Measurements from ENCODE around the gene CDKN1C.

Gene CDKN1C

DNA sequence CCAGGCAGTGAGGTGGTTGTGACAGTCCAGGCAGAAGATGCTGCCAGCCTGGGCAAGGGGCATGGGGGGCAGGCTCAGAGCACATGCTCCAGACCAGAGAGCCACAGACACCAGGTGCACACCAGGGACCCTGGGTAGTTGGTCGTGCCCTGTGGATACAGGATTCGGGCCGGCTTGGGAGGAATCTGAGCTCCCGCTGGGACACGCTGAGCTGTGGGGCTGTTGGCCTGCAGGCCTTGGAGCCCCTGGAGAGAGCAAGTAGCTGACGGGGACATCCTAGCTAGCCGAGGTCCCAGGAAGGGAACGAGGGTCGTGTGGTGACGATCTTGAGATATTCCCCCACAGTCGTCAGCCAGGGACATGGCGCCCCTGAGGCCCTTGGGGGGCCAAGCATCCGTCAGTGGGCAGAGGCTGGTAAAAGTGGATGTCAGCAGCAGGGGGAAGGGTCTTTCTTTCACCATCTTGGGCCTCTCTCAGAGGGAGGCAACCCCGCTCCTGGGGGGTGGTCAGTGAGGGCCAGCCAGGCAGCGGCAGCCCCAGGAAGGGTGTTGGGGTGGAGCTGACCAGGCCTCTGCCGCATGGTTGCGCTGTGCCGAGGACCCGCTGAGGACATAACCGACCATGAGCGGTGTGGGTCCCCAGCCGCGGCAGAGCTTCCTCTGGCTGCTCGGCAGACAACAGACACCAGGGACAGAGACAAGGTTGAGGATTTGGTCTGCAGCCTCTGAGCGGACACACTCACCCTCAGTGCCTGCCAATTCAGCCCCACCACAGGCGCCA lies 44.0 kb downstream of the CDKN1C start:
- DNase-seq: no peak

DNA sequence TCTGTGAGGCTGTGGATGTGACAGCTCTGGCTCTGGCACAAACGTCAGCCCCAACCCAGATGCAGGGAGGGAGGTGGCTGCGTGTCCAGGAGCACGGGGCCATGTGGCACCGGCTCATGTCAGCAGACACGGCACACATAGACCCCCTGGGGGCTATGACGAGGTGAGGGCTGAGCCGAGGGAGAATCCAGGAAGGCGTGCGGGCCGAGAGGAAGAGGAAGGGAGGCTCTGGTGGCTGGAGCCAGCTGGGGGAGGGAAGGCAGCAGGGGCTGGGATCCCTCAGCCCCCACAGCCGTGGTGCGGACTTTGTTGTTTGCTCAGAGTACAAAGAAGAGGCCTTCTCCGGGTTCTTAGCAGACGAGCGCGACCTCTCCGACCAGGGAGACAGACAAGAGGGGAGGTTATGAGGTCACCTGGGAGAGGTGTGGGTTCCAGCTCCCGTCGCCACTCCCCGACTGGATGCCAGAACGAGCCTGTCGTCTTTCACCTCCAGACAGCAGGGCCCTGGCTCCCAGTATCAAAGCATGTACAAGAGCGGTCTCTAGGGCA lies 46.1 kb downstream of the CDKN1C start:
- DNase-seq: no peak

DNA sequence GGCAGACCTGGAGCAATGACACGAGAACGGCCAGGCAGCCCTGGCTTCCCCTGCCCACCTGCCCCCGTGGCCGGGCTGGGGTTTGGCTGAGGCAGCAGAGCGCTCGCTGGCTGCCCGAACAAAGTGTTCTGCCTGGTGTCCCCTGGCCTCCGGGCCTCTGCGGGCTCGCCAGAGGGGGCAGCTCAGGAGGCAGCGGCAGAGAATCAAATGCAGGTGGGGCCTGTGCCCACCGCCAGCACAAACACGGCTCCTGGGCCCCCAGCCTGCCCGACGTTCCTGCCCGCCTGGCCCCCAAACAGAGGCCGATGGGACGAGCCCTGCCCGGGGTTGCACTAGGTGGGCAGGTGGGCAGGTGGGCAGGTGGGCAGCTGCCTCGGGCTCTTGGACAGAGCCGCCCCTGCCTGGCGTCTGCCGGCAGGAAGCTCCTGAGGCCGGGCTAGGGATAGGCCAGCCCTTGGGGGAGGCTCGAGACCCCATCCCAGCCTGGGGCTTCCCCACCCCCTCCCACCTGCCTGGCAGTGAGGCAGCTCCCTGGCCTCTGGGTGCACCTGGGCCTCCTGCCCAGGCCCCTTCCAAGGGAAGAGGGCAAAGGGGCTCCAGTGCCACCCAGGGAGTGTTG lies 46.8 kb downstream of the CDKN1C start:
- DNase-seq: no peak

DNA sequence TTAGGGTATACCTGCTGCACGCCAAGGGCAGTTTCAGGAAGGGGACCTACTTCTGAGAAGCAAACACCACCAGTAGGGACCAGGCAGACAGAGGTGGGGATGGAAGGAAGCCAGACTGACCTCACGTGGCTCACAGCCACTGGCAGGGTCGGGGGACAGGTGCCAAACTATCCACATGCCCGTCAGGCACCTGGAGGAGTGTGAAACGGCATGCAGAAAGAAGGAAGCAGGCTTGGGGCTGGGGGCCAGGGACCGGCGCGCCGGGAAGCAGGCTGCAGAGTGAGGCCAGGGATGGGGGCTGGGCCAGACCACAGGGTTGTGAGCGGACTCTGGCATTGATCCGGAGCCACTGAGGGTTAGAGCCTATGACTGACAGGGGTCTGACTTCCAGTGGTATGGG lies 47.5 kb downstream of the CDKN1C start:
- no peak for DNase-seq

GRCh38 chr11:2837651-2838050 lies 47.9 kb downstream of the CDKN1C start:
- no peak for DNase-seq

GRCh38 chr11:2837096-2837601 lies 48.4 kb downstream of the CDKN1C start:
- DNase-seq: peak; percentile 17

GRCh38 chr11:2836315-2837095 lies 49.1 kb downstream of the CDKN1C start:
- DNase-seq: no peak

GRCh38 chr11:2835751-2836150 lies 49.8 kb downstream of the CDKN1C start:
- DNase-seq: no peak

DNA sequence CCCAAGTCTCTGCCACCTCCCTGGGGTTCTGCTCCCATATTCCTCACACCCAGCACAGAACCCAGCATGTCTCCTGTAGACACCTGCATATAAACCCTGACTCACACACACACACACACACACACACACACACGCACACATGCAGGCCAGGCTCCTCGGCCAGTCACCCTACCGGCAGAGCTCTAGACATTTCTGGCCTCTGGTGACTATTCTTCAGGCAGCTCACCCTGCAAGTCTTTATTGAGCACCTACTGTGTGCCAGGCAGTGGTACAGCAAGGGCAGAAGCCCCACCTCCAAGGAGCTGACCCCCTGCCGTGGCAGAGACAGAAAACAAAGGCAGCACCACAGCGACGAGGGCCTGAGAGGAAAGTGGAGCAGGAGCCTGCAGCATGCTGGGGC lies 50.3 kb downstream of the CDKN1C start:
- DNase-seq: no peak

GRCh38 chr11:2834503-2835273 lies 50.9 kb downstream of the CDKN1C start:
- no peak for DNase-seq

DNA sequence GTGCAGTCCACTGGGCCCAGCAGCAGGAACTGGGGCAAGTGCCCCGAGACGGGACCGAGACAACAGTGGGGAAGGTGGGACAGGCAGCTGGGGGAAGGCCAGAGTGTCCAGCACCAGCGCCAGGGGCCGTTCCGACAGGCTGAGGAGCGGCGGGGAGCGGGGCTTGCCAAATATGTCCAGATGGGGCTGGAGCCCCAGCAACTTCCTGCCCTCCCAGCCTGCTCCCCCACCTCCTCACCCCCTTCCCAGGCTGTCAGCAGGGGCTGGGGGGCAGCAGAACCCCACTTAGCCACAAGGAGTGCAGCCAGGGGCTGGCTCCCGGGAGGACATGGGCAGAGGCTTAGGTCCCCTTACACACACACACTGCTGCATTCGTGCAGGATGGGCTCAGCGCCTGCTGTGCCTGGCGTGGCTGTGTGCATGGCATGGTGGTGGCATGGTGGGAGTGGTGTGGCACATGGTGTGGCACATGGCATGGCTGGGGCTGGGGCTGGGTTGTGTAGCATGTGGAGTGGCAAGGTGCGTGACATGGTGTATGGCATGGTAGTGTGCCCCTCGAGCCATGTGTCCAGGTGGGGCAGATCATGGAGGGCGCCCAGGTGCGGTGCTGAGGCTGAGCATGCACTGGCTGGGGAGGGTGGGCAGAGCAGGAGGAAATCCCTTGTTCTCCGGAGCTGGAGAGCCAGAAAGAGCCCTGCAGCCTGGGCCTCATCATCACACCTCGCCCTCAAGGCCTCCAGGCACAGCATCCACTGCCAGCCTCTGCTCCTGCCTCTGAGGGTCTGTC lies 51.7 kb downstream of the CDKN1C start:
- DNase-seq: no peak

All from hematopoietic multipotent progenitor cell treated with erythropoietin and hydrocortisone succinate and interleukin-3 and kit ligand, for 8 days (in vitro differentiated cells).